HCT116 (cell line): ENCODE results near the gene OOSP2.

Source experiments
- EGR1 ChIP-seq: IDR thresholded peaks from 2 replicates; pipeline ENCODE4 v1.6.1; 2012; ENCODE audit warnings: low read depth
- ELF1 ChIP-seq: IDR thresholded peaks from 2 replicates; pipeline ENCODE4 v1.6.1; 2012; ENCODE audit warnings: low read depth, borderline replicate concordance
- EZH2 ChIP-seq: fragments of 200-600 bp; sonication (generic); IDR thresholded peaks from 2 replicates; pipeline ENCODE4 v1.6.1; 2017; ENCODE audit warnings: antibody characterized with exemption, mixed run types
- POLR2A ChIP-seq: IDR thresholded peaks from 2 replicates; pipeline ENCODE4 v1.7.0; 2011; ENCODE audit warnings: borderline replicate concordance; ENCODE audit not compliant: insufficient read depth, insufficient read length; ENCODE audit errors: extremely low read depth
- POLR2AphosphoS5 ChIP-seq: IDR thresholded peaks from 2 replicates; pipeline ENCODE4 v1.6.1; 2011; ENCODE audit warnings: mild to moderate bottlenecking, low read depth, low read length, moderate library complexity
- RAD21 ChIP-seq: IDR thresholded peaks from 2 replicates; pipeline ENCODE4 v1.6.1; 2012; ENCODE audit warnings: low read depth, mild to moderate bottlenecking
- SP1 ChIP-seq: IDR thresholded peaks from 2 replicates; pipeline ENCODE4 v1.6.1; 2012; ENCODE audit warnings: low read depth
- SRF ChIP-seq: IDR thresholded peaks from 2 replicates; pipeline ENCODE4 v1.6.1; 2012; ENCODE audit warnings: low read depth
- YY1 ChIP-seq: IDR thresholded peaks from 2 replicates; pipeline ENCODE4 v1.6.1; 2011; ENCODE audit warnings: low read length, low read depth, moderate library complexity, mild to moderate bottlenecking; ENCODE audit not compliant: insufficient replicate concordance; ENCODE audit errors: extremely low read depth
- ZNF274 ChIP-seq: fragments of 200-500 bp; sonication (Bioruptor generic); IDR thresholded peaks from 2 replicates; pipeline ENCODE4 v1.6.1; 2014; ENCODE audit warnings: mild to moderate bottlenecking, low read depth, low read length, inconsistent platforms
- TF ChIP-seq, protein P1 (sequence below), 3 experiments: fragments of 200-600 bp in 1 of 3; sonication (generic) in 1 of 3; IDR thresholded peaks in 2 of 3; conservative IDR thresholded peaks in 1 of 3; 2 replicates each; pipeline ENCODE4 v1.5.1; 2012 to 2017; ENCODE audit warnings: low read depth in 2 of 3, low read length in 2 of 3, antibody characterized with exemption in 1 of 3, borderline replicate concordance in 1 of 3, control low read depth in 1 of 3, mild to moderate bottlenecking in 1 of 3, mixed read lengths in 1 of 3, mixed run types in 1 of 3, moderate library complexity in 1 of 3; ENCODE audit not compliant: insufficient read depth in 1 of 3

DNA sequence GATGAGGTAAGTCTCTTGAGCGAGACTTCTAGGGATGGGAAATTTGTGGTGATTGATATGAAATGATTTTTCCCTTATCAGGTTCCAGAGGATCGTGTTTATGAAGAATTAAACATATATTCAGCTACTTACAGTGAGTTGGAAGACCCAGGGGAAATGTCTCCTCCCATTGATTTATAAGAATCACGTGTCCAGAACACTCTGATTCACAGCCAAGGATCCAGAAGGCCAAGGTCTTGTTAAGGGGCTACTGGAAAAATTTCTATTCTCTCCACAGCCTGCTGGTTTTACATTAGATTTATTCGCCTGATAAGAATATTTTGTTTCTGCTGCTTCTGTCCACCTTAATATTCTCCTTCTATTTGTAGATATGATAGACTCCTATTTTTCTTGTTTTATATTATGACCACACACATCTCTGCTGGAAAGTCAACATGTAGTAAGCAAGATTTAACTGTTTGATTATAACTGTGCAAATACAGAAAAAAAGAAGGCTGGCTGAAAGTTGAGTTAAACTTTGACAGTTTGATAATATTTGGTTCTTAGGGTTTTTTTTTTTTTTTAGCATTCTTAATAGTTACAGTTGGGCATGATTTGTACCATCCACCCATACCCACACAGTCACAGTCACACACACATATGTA, 55.4 kb downstream of the OOSP2 start:
- TF ChIP-seq POLR2A: no peak
- TF ChIP-seq SRF: no peak
- TF ChIP-seq, protein P1, sequence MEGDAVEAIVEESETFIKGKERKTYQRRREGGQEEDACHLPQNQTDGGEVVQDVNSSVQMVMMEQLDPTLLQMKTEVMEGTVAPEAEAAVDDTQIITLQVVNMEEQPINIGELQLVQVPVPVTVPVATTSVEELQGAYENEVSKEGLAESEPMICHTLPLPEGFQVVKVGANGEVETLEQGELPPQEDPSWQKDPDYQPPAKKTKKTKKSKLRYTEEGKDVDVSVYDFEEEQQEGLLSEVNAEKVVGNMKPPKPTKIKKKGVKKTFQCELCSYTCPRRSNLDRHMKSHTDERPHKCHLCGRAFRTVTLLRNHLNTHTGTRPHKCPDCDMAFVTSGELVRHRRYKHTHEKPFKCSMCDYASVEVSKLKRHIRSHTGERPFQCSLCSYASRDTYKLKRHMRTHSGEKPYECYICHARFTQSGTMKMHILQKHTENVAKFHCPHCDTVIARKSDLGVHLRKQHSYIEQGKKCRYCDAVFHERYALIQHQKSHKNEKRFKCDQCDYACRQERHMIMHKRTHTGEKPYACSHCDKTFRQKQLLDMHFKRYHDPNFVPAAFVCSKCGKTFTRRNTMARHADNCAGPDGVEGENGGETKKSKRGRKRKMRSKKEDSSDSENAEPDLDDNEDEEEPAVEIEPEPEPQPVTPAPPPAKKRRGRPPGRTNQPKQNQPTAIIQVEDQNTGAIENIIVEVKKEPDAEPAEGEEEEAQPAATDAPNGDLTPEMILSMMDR (IDR thresholded peaks at IDR 0.05 in 2 of 3, conservative IDR thresholded peaks at IDR 0.05 in 1 of 3; ENCODE audit: borderline replicate concordance in 1 of 3, insufficient read depth in 1 of 3, low read depth in 2 of 3, low read length in 2 of 3): no peak
- TF ChIP-seq EZH2: no peak
- TF ChIP-seq SP1: no peak
- no peak for TF ChIP-seq ZNF274
- TF ChIP-seq YY1: no peak
- no peak for TF ChIP-seq POLR2AphosphoS5
- TF ChIP-seq RAD21: no peak
- TF ChIP-seq EGR1: no peak
- TF ChIP-seq ELF1: no peak
